HCT116 (cell line): Measurements from ENCODE around the gene STK4. TPM values are rescaled to one million over a fixed set of nuclear protein-coding genes. Genes with fewer than 3 reads are reported as not detected.

ENCODE experiments used
- ATAC-seq: fragments of 200-7000 bp; cut with Tn5 transposase; 2 replicates; pipeline ENCODE4 v1.9.1; 2020; ENCODE audit warnings: mild to moderate bottlenecking, moderate library complexity
- BruUV-seq: library from RNA; stranded (reverse); fragments of 400-500 nt; replicated peaks from 2 replicates; lab custom pipeline; 2021; lab: Mats Ljungman, UMichigan
- CTCF ChIA-PET: fragments of 300-600 bp; sonication (Branson Sonifier 250); formaldehyde crosslinking; loops from one replicate; lab custom pipeline; 2021; ENCODE audit warnings: antibody characterized with exemption; lab: Charles Lee
- POLR2A ChIA-PET: fragments of 300-600, 350-600 bp; sonication (Branson Sonifier 250); formaldehyde crosslinking; loops from one replicate; lab custom pipeline; 2021; ENCODE audit warnings: antibody characterized with exemption; lab: Charles Lee
- RAD21 ChIA-PET, 2 experiments: fragments of 300-600 bp; sonication (Branson Sonifier 250); formaldehyde crosslinking; loops; one replicate each; lab custom pipeline; 2023; ENCODE audit warnings: low total read pairs in 2 of 2; ENCODE audit not compliant: uncharacterized antibody in 2 of 2, unreplicated experiment in 2 of 2, low non-redundant PET in 1 of 2; lab: Charles Lee
- DNase-seq: peaks from one replicate; pipeline ENCODE4 v3.0.0-alpha.2; 2010; ENCODE audit warnings: low read depth, low spot score
- H2AFZ ChIP-seq: fragments of 200-600 bp; shearing (Covaris generic), sonication (generic); 2 replicates; pipeline ENCODE4 v1.6.1; 2017; ENCODE audit warnings: low read depth, mixed run types, mixed read lengths, antibody characterized with exemption, low read length; ENCODE audit not compliant: poor library complexity, severe bottlenecking
- H3K27ac ChIP-seq: 2 replicates; pipeline ENCODE4 v1.5.1; 2012; ENCODE audit warnings: low read depth, low read length
- H3K27me3 ChIP-seq: fragments of 200-600 bp; sonication (generic); 2 replicates; pipeline ENCODE4 v1.6.1; 2016; ENCODE audit warnings: mixed run types, low read length, mixed read lengths; ENCODE audit not compliant: insufficient read depth
- H3K36me3 ChIP-seq, 2 experiments: fragments of 200-500 bp in 1 of 2; fragments of 200-600 bp in 1 of 2; sonication (Bioruptor generic) in 1 of 2; sonication (generic) in 1 of 2; 2 replicates each; pipeline versions ENCODE4 v1.5.1 to v1.6.1; 2014 to 2016; ENCODE audit warnings: low read length in 2 of 2, inconsistent platforms in 1 of 2, mixed read lengths in 1 of 2, mixed run types in 1 of 2; ENCODE audit not compliant: insufficient read depth in 2 of 2, control insufficient read depth in 1 of 2
- H3K4me1 ChIP-seq, 2 experiments: fragments of 200-600 bp in 1 of 2; sonication (generic) in 1 of 2; 2 replicates each; pipeline versions ENCODE4 v1.5.1 to v1.6.1; 2012 to 2017; ENCODE audit warnings: low read length in 2 of 2, inconsistent platforms in 1 of 2, mild to moderate bottlenecking in 1 of 2, mixed read lengths in 1 of 2, mixed run types in 1 of 2, moderate library complexity in 1 of 2; ENCODE audit not compliant: insufficient read depth in 2 of 2, control insufficient read depth in 1 of 2
- H3K4me2 ChIP-seq: fragments of 200-600 bp; sonication (generic); 2 replicates; pipeline ENCODE4 v1.6.1; 2017; ENCODE audit warnings: mixed run types, low read length, mixed read lengths
- H3K4me3 ChIP-seq, 2 experiments: fragments of 200-600 bp in 1 of 2; sonication (generic) in 1 of 2; replicated peaks in 1 of 2; 2 replicates each; pipeline ENCODE4 v1.5.1; 2011 to 2016; ENCODE audit warnings: low read length in 2 of 2, control low read depth in 1 of 2, low read depth in 1 of 2, mild to moderate bottlenecking in 1 of 2, mixed read lengths in 1 of 2, mixed run types in 1 of 2
- H3K79me2 ChIP-seq: fragments of 200-600 bp; sonication (generic); 2 replicates; pipeline ENCODE4 v1.6.1; 2017; ENCODE audit warnings: mild to moderate bottlenecking, mixed run types, low read length, moderate library complexity, mixed read lengths; ENCODE audit not compliant: insufficient read depth
- H3K9ac ChIP-seq: fragments of 200-600 bp; sonication (generic); 2 replicates; pipeline ENCODE4 v1.6.1; 2016; ENCODE audit warnings: low read length, mixed read lengths
- H3K9me2 ChIP-seq: fragments of 200-600 bp; sonication (generic), shearing (Covaris generic); 2 replicates; pipeline ENCODE4 v1.6.1; 2017; ENCODE audit warnings: mixed run types, mild to moderate bottlenecking, moderate library complexity; ENCODE audit not compliant: insufficient read depth
- H3K9me3 ChIP-seq, 2 experiments: fragments of 200-500 bp in 1 of 2; fragments of 200-600 bp in 1 of 2; sonication (Bioruptor generic) in 1 of 2; sonication (generic) in 1 of 2; 2 replicates each; pipeline ENCODE4 v1.6.1; 2014 to 2017; ENCODE audit warnings: low read length in 2 of 2, mixed read lengths in 2 of 2, inconsistent platforms in 1 of 2, low read depth in 1 of 2, mild to moderate bottlenecking in 1 of 2, mixed run types in 1 of 2, moderate library complexity in 1 of 2; ENCODE audit not compliant: control insufficient read depth in 1 of 2, insufficient read depth in 1 of 2
- H4K20me1 ChIP-seq: fragments of 200-600 bp; sonication (generic), shearing (Covaris generic); 2 replicates; pipeline ENCODE4 v1.6.1; 2017; ENCODE audit warnings: mixed run types, mild to moderate bottlenecking, moderate library complexity; ENCODE audit not compliant: insufficient read depth
- ATF3 ChIP-seq: IDR thresholded peaks from 2 replicates; pipeline ENCODE4 v1.6.1; 2012
- CBX3 ChIP-seq: IDR thresholded peaks from 2 replicates; pipeline ENCODE4 v1.6.1; 2012; ENCODE audit warnings: low read depth
- CEBPB ChIP-seq: IDR thresholded peaks from 2 replicates; pipeline ENCODE4 v1.6.1; 2012; ENCODE audit warnings: low read depth
- CTCF ChIP-seq, 3 experiments: fragments of 200-600 bp in 1 of 3; sonication (generic) in 1 of 3; IDR thresholded peaks in 2 of 3; conservative IDR thresholded peaks in 1 of 3; 2 replicates each; pipeline ENCODE4 v1.5.1; 2012 to 2017; ENCODE audit warnings: low read depth in 2 of 3, low read length in 2 of 3, antibody characterized with exemption in 1 of 3, borderline replicate concordance in 1 of 3, control low read depth in 1 of 3, mild to moderate bottlenecking in 1 of 3, mixed read lengths in 1 of 3, mixed run types in 1 of 3, moderate library complexity in 1 of 3; ENCODE audit not compliant: insufficient read depth in 1 of 3
- EGR1 ChIP-seq: IDR thresholded peaks from 2 replicates; pipeline ENCODE4 v1.6.1; 2012; ENCODE audit warnings: low read depth
- ELF1 ChIP-seq: IDR thresholded peaks from 2 replicates; pipeline ENCODE4 v1.6.1; 2012; ENCODE audit warnings: low read depth, borderline replicate concordance
- EZH2 ChIP-seq: fragments of 200-600 bp; sonication (generic); IDR thresholded peaks from 2 replicates; pipeline ENCODE4 v1.6.1; 2017; ENCODE audit warnings: antibody characterized with exemption, mixed run types
- FOSL1 ChIP-seq: IDR thresholded peaks from 2 replicates; pipeline ENCODE4 v1.6.1; 2012; ENCODE audit warnings: low read depth
- JUND ChIP-seq: IDR thresholded peaks from 2 replicates; pipeline ENCODE4 v1.6.1; 2012
- MAX ChIP-seq: IDR thresholded peaks from 2 replicates; pipeline ENCODE4 v1.6.1; 2012
- POLR2A ChIP-seq: IDR thresholded peaks from 2 replicates; pipeline ENCODE4 v1.7.0; 2011; ENCODE audit warnings: borderline replicate concordance; ENCODE audit not compliant: insufficient read depth, insufficient read length; ENCODE audit errors: extremely low read depth
- POLR2AphosphoS5 ChIP-seq: IDR thresholded peaks from 2 replicates; pipeline ENCODE4 v1.6.1; 2011; ENCODE audit warnings: mild to moderate bottlenecking, low read depth, low read length, moderate library complexity
- RAD21 ChIP-seq: IDR thresholded peaks from 2 replicates; pipeline ENCODE4 v1.6.1; 2012; ENCODE audit warnings: low read depth, mild to moderate bottlenecking
- REST ChIP-seq: IDR thresholded peaks from 2 replicates; pipeline ENCODE4 v1.6.1; 2012; ENCODE audit warnings: low read depth
- SIN3A ChIP-seq: IDR thresholded peaks from 2 replicates; pipeline ENCODE4 v1.6.1; 2012; ENCODE audit warnings: low read depth
- SP1 ChIP-seq: IDR thresholded peaks from 2 replicates; pipeline ENCODE4 v1.6.1; 2012; ENCODE audit warnings: low read depth
- SRF ChIP-seq: IDR thresholded peaks from 2 replicates; pipeline ENCODE4 v1.6.1; 2012; ENCODE audit warnings: low read depth
- TCF7L2 ChIP-seq: IDR thresholded peaks from 2 replicates; pipeline ENCODE4 v1.7.0; 2011; ENCODE audit warnings: borderline replicate concordance, inconsistent platforms; ENCODE audit not compliant: insufficient read depth, insufficient read length; ENCODE audit errors: extremely low read depth
- ZBTB33 ChIP-seq: IDR thresholded peaks from 2 replicates; pipeline ENCODE4 v1.6.1; 2011; ENCODE audit warnings: mild to moderate bottlenecking, low read length, moderate library complexity; ENCODE audit not compliant: insufficient replicate concordance; ENCODE audit errors: extremely low read depth
- ZNF274 ChIP-seq: fragments of 200-500 bp; sonication (Bioruptor generic); IDR thresholded peaks from 2 replicates; pipeline ENCODE4 v1.6.1; 2014; ENCODE audit warnings: mild to moderate bottlenecking, low read depth, low read length, inconsistent platforms
- intact Hi-C: fragments of 100-400 bp; cut with micrococcal nuclease; formaldehyde crosslinking; loops from 2 replicates; pipeline ENCODE4 v1.10.0; 2022
- total RNA-seq: library from RNA; stranded (reverse); gene quantifications from one replicate; pipeline ENCODE4 v1.2.1, GENCODE V29; 2021; ENCODE audit not compliant: unreplicated experiment

STK4 gene
- total RNA-seq, 1 experiment from 2014 or later, result 45.4 TPM

GRCh38 chr20:45060294-45060693 lies 94.0 kb downstream of the STK4 start:
- POLR2A ChIA-PET, result no interaction called here
- no peaks in the 10 kb centered on the region for H3K27me3 ChIP-seq
- no peak for DNase-seq
- H3K9ac ChIP-seq, result no peak overlapping the region
- CTCF ChIA-PET, result interaction anchor here (0.8 to 1.7 kb wide), 2 partner anchors 16 to 36 kb away, joined by 4 to 8 read pairs; no protein-coding TSS in a partner anchor
- peaks cover 2% of the 10 kb centered on the region; the same call in 1 of the 2 replicates for H3K79me2 ChIP-seq
- H3K4me2 ChIP-seq, result no peak overlapping the region
- no peak overlapping the region for H3K27ac ChIP-seq
- RAD21 ChIA-PET, result no interaction called here
- intact Hi-C loops, result no loop called here
- BruUV-seq, result no TSS peak
- TF ChIP-seq JUND, result no peak
- no peak for TF ChIP-seq POLR2A
- TF ChIP-seq ATF3, result no peak
- no peak for TF ChIP-seq ZNF274
- TF ChIP-seq REST, result no peak
- TF ChIP-seq SIN3A, result no peak
- no peak for TF ChIP-seq TCF7L2
- no peak for TF ChIP-seq CEBPB
- TF ChIP-seq RAD21, result no peak
- TF ChIP-seq ZBTB33, result no peak
- no peak for TF ChIP-seq SP1
- no peak for TF ChIP-seq POLR2AphosphoS5
- TF ChIP-seq FOSL1, result no peak
- TF ChIP-seq SRF, result no peak
- no peak for TF ChIP-seq MAX
- no peak for TF ChIP-seq CTCF (IDR thresholded peaks at IDR 0.05 in 2 of 3, conservative IDR thresholded peaks at IDR 0.05 in 1 of 3; ENCODE audit: borderline replicate concordance in 1 of 3, insufficient read depth in 1 of 3, low read depth in 2 of 3, low read length in 2 of 3)
- no peak for TF ChIP-seq EGR1
- TF ChIP-seq CBX3, result no peak
- no peak for TF ChIP-seq EZH2
- TF ChIP-seq ELF1, result no peak
- no peak for ATAC-seq
- peaks cover 0 to 6% of the 10 kb centered on the region in 2 experiments; a peak in 1 of 4 replicates for H3K36me3 ChIP-seq
- no peaks in the 10 kb centered on the region for H3K9me3 ChIP-seq
- H3K4me3 ChIP-seq, result no peak overlapping the region
- no peak overlapping the region for H2AFZ ChIP-seq
- no peaks in the 10 kb centered on the region for H3K9me2 ChIP-seq
- H3K4me1 ChIP-seq, result peaks cover 0 to 8% of the 10 kb centered on the region in 2 experiments; a peak in 2 of 4 replicates
- no peaks in the 10 kb centered on the region for H4K20me1 ChIP-seq
